ENCODE measurements around the gene TM9SF2.

TM9SF2 gene

GRCh38 chr13:99516153-99516929, 15.1 kb downstream of the TM9SF2 start:
- Histone ChIP-seq H3K27me3 (ENCODE audit: low read depth, low read length) (no peaks in the 10 kb centered on the region), H3K27ac (ENCODE audit: low read length) (no peak overlapping the region), H3K4me3 (ENCODE audit: low read depth in 1 of 2, low read length in 2 of 2) (no peak overlapping the region), H3K9me3 (ENCODE audit: control insufficient read depth in 1 of 2, low read length in 2 of 2) (no peaks in the 10 kb centered on the region), H3K4me1 (ENCODE audit: control insufficient read depth in 1 of 2, insufficient read depth in 2 of 2, low read length in 2 of 2) (peaks cover 0 to 10% of the 10 kb centered on the region in 2 donors), H3K36me3 (ENCODE audit: control insufficient read depth in 1 of 2, insufficient read depth in 2 of 2, low read length in 2 of 2) (peaks cover 7 to 21% of the 10 kb centered on the region in 2 donors)

- no peak overlapping the region for H3K27ac ChIP-seq (ENCODE audit: low read length)
- H3K4me1 ChIP-seq (ENCODE audit: control insufficient read depth in 1 of 2, insufficient read depth in 2 of 2, low read length in 2 of 2): peaks cover 0 to 2% of the 10 kb centered on the region in 2 donors
- H3K4me3 ChIP-seq (ENCODE audit: low read depth in 1 of 2, low read length in 2 of 2): no peak overlapping the region
- H3K27me3 ChIP-seq (ENCODE audit: low read depth, low read length): no peaks in the 10 kb centered on the region
- H3K36me3 ChIP-seq (ENCODE audit: control insufficient read depth in 1 of 2, insufficient read depth in 2 of 2, low read length in 2 of 2): peaks cover 12 to 33% of the 10 kb centered on the region in 2 donors
- H3K9me3 ChIP-seq (ENCODE audit: control insufficient read depth in 1 of 2, low read length in 2 of 2): no peaks in the 10 kb centered on the region
Observed at GRCh38 chr13:99517577-99517976, 16.3 kb downstream of the TM9SF2 start.

- no peaks in the 10 kb centered on the region for H3K4me1 ChIP-seq (ENCODE audit: control insufficient read depth in 1 of 2, insufficient read depth in 2 of 2, low read length in 2 of 2)
- H3K27ac ChIP-seq (ENCODE audit: low read length): no peak overlapping the region
- no peaks in the 10 kb centered on the region for H3K9me3 ChIP-seq (ENCODE audit: control insufficient read depth in 1 of 2, low read length in 2 of 2)
- H3K27me3 ChIP-seq (ENCODE audit: low read depth, low read length): no peaks in the 10 kb centered on the region
- H3K36me3 ChIP-seq (ENCODE audit: control insufficient read depth in 1 of 2, insufficient read depth in 2 of 2, low read length in 2 of 2): peaks cover 16 to 37% of the 10 kb centered on the region in 2 donors
- no peak overlapping the region for H3K4me3 ChIP-seq (ENCODE audit: low read depth in 1 of 2, low read length in 2 of 2)
Observed at GRCh38 chr13:99517984-99518383, 16.7 kb downstream of the TM9SF2 start.

GRCh38 chr13:99522298-99522697, 21.0 kb downstream of the TM9SF2 start:
- no peaks in the 10 kb centered on the region for H3K9me3 ChIP-seq (ENCODE audit: control insufficient read depth in 1 of 2, low read length in 2 of 2)
- H3K36me3 ChIP-seq (ENCODE audit: control insufficient read depth in 1 of 2, insufficient read depth in 2 of 2, low read length in 2 of 2): peaks cover 42 to 55% of the 10 kb centered on the region in 2 donors
- H3K4me3 ChIP-seq (ENCODE audit: low read depth in 1 of 2, low read length in 2 of 2): no peak overlapping the region
- no peak overlapping the region for H3K27ac ChIP-seq (ENCODE audit: low read length)
- no peaks in the 10 kb centered on the region for H3K4me1 ChIP-seq (ENCODE audit: control insufficient read depth in 1 of 2, insufficient read depth in 2 of 2, low read length in 2 of 2)
- no peaks in the 10 kb centered on the region for H3K27me3 ChIP-seq (ENCODE audit: low read depth, low read length)

DNA sequence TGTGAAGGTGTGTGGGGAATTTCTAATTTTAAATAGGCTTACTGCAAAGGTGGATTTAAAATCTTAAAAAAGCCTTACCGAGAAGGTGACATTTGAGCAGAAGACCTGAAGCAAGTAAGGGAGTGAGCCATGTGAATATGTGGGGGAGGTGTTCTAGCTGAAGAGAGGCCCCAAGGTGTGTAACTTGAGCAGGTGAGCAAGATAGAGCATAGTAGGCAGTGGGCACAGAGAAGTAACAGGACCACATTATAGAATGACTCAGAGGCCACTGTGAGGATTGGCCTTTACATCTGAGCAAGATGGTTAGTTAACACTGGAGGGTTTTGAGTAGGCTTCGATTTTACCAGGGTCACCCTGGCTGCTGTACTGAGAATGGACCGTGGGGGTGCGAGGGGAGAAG, 22.6 kb downstream of the TM9SF2 start:
- no peaks in the 10 kb centered on the region for H3K4me1 ChIP-seq (ENCODE audit: control insufficient read depth in 1 of 2, insufficient read depth in 2 of 2, low read length in 2 of 2)
- H3K27ac ChIP-seq (ENCODE audit: low read length): no peak overlapping the region
- no peaks in the 10 kb centered on the region for H3K9me3 ChIP-seq (ENCODE audit: control insufficient read depth in 1 of 2, low read length in 2 of 2)
- H3K36me3 ChIP-seq (ENCODE audit: control insufficient read depth in 1 of 2, insufficient read depth in 2 of 2, low read length in 2 of 2): peaks cover 47 to 52% of the 10 kb centered on the region in 2 donors
- H3K4me3 ChIP-seq (ENCODE audit: low read depth in 1 of 2, low read length in 2 of 2): no peak overlapping the region
- H3K27me3 ChIP-seq (ENCODE audit: low read depth, low read length): no peaks in the 10 kb centered on the region

GRCh38 chr13:99525967-99526366, 24.7 kb downstream of the TM9SF2 start:
- Histone ChIP-seq H3K36me3 (ENCODE audit: control insufficient read depth in 1 of 2, insufficient read depth in 2 of 2, low read length in 2 of 2) (peaks cover 44 to 47% of the 10 kb centered on the region in 2 donors), H3K4me3 (ENCODE audit: low read depth in 1 of 2, low read length in 2 of 2) (no peak overlapping the region), H3K4me1 (ENCODE audit: control insufficient read depth in 1 of 2, insufficient read depth in 2 of 2, low read length in 2 of 2) (no peaks in the 10 kb centered on the region), H3K9me3 (ENCODE audit: control insufficient read depth in 1 of 2, low read length in 2 of 2) (no peaks in the 10 kb centered on the region), H3K27me3 (ENCODE audit: low read depth, low read length) (no peaks in the 10 kb centered on the region), H3K27ac (ENCODE audit: low read length) (no peak overlapping the region)

DNA sequence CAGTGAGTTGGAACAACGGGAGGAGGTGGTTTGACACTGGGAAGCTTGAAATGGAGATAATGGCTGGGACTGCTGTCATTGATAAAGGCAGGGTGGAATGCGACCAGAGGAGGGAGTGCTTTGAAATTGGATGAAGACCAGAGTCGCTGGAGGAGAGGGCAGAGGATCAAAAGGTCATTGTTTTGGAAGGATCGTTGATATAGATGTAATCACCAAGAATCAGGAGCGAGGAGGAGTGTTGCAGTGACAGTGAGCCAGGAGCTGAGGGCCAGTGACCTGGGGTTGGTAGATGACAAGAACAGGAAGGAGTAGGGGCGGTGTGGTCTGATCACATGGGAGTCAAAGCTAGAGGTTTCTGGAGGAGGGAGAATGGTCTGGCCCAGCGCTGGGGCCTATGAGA, 25.3 kb downstream of the TM9SF2 start:
- no peaks in the 10 kb centered on the region for H3K4me1 ChIP-seq (ENCODE audit: control insufficient read depth in 1 of 2, insufficient read depth in 2 of 2, low read length in 2 of 2)
- H3K27me3 ChIP-seq (ENCODE audit: low read depth, low read length): no peaks in the 10 kb centered on the region
- peaks cover 45 to 53% of the 10 kb centered on the region in 2 donors for H3K36me3 ChIP-seq (ENCODE audit: control insufficient read depth in 1 of 2, insufficient read depth in 2 of 2, low read length in 2 of 2)
- H3K9me3 ChIP-seq (ENCODE audit: control insufficient read depth in 1 of 2, low read length in 2 of 2): no peaks in the 10 kb centered on the region
- H3K27ac ChIP-seq (ENCODE audit: low read length): no peak overlapping the region
- H3K4me3 ChIP-seq (ENCODE audit: low read depth in 1 of 2, low read length in 2 of 2): no peak overlapping the region

- Histone ChIP-seq H3K27me3 (ENCODE audit: low read depth, low read length) (no peaks in the 10 kb centered on the region), H3K9me3 (ENCODE audit: control insufficient read depth in 1 of 2, low read length in 2 of 2) (no peaks in the 10 kb centered on the region), H3K36me3 (ENCODE audit: control insufficient read depth in 1 of 2, insufficient read depth in 2 of 2, low read length in 2 of 2) (peaks cover 41 to 50% of the 10 kb centered on the region in 2 donors), H3K4me1 (ENCODE audit: control insufficient read depth in 1 of 2, insufficient read depth in 2 of 2, low read length in 2 of 2) (no peaks in the 10 kb centered on the region), H3K27ac (ENCODE audit: low read length) (no peak overlapping the region), H3K4me3 (ENCODE audit: low read depth in 1 of 2, low read length in 2 of 2) (no peak overlapping the region)
Observed at GRCh38 chr13:99527301-99527700, 26.0 kb downstream of the TM9SF2 start.

DNA sequence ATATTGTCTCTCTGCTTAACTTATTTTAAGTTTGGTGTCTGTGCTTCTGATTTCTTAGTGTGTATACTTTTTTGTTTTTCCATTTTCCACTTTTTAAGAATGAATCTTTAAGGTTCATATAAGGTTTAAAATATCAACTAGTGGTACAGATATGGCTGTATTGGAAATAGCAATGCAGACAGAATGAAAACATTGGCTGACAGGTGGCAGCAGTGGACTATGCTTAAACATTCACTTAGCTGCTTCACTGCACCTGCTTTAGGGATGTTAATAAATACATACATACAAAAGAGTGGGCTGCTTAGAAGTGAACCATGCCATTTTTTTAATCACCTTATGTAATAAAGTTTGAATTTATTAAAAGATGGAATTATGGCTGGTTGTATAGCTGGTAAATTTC, 27.3 kb downstream of the TM9SF2 start:
- H3K9me3 ChIP-seq (ENCODE audit: control insufficient read depth in 1 of 2, low read length in 2 of 2): no peaks in the 10 kb centered on the region
- H3K4me3 ChIP-seq (ENCODE audit: low read depth in 1 of 2, low read length in 2 of 2): no peak overlapping the region
- H3K27ac ChIP-seq (ENCODE audit: low read length): no peak overlapping the region
- H3K27me3 ChIP-seq (ENCODE audit: low read depth, low read length): no peaks in the 10 kb centered on the region
- H3K36me3 ChIP-seq (ENCODE audit: control insufficient read depth in 1 of 2, insufficient read depth in 2 of 2, low read length in 2 of 2): peaks cover 30 to 41% of the 10 kb centered on the region in 2 donors
- H3K4me1 ChIP-seq (ENCODE audit: control insufficient read depth in 1 of 2, insufficient read depth in 2 of 2, low read length in 2 of 2): no peaks in the 10 kb centered on the region

- Histone ChIP-seq H3K27ac (ENCODE audit: low read length) (no peak overlapping the region), H3K9me3 (ENCODE audit: control insufficient read depth in 1 of 2, low read length in 2 of 2) (no peaks in the 10 kb centered on the region), H3K4me3 (ENCODE audit: low read depth in 1 of 2, low read length in 2 of 2) (no peak overlapping the region), H3K36me3 (ENCODE audit: control insufficient read depth in 1 of 2, insufficient read depth in 2 of 2, low read length in 2 of 2) (peaks cover 22 to 24% of the 10 kb centered on the region in 2 donors), H3K27me3 (ENCODE audit: low read depth, low read length) (no peaks in the 10 kb centered on the region), H3K4me1 (ENCODE audit: control insufficient read depth in 1 of 2, insufficient read depth in 2 of 2, low read length in 2 of 2) (no peaks in the 10 kb centered on the region)
Observed at GRCh38 chr13:99536023-99536422, 34.8 kb downstream of the TM9SF2 start.

- Histone ChIP-seq H3K4me1 (ENCODE audit: control insufficient read depth in 1 of 2, insufficient read depth in 2 of 2, low read length in 2 of 2) (no peaks in the 10 kb centered on the region), H3K9me3 (ENCODE audit: control insufficient read depth in 1 of 2, low read length in 2 of 2) (no peaks in the 10 kb centered on the region), H3K36me3 (ENCODE audit: control insufficient read depth in 1 of 2, insufficient read depth in 2 of 2, low read length in 2 of 2) (peaks cover 38 to 40% of the 10 kb centered on the region in 2 donors)
Observed at GRCh38 chr13:99540530-99540929, 39.3 kb downstream of the TM9SF2 start.

More at GRCh38 chr13:99540530-99540929, 39.3 kb downstream of the TM9SF2 start:
- Histone ChIP-seq H3K4me3 (ENCODE audit: low read depth in 1 of 2, low read length in 2 of 2) (no peak overlapping the region), H3K27ac (ENCODE audit: low read length) (no peak overlapping the region), H3K27me3 (ENCODE audit: low read depth, low read length) (no peaks in the 10 kb centered on the region)
